Spleen (tissue), 7 donors: ENCODE data around the gene ISOC2.

Experiments
- POLR2A ChIP-seq, 3 donors: fragments of 450-650 bp; IDR thresholded peaks; one replicate each; pipeline ENCODE4 v1.5.1; 2017; ENCODE audit warnings: antibody characterized with exemption in 3 of 3, mild to moderate bottlenecking in 1 of 3
- TF ChIP-seq, protein P1 (sequence below), 11 experiments: fragments of 200-600 bp in 7 of 11; fragments of 450-650 bp in 4 of 11; sonication (generic) in 4 of 11; IDR thresholded peaks in 8 of 11; conservative IDR thresholded peaks in 3 of 11; 1 replicate in 7 of 11; 2 replicates in 4 of 11; pipeline versions ENCODE4 v1.4.0 to v1.8.0; 2016 to 2021; ENCODE audit warnings: antibody characterized with exemption in 11 of 11, inconsistent platforms in 4 of 11, mild to moderate bottlenecking in 1 of 11
- donor health status: DM: no; HTN: no; CAD: no; lungs with moderate emphysema.
- donor health status: DM: no; HTN: no; CAD: no.
- donor health status: DM: no; HTN: no; CAD: no.

GRCh38 chr19:55449469-55449868 is 12.0 kb downstream of the ISOC2 start:
- TF ChIP-seq, protein P1, sequence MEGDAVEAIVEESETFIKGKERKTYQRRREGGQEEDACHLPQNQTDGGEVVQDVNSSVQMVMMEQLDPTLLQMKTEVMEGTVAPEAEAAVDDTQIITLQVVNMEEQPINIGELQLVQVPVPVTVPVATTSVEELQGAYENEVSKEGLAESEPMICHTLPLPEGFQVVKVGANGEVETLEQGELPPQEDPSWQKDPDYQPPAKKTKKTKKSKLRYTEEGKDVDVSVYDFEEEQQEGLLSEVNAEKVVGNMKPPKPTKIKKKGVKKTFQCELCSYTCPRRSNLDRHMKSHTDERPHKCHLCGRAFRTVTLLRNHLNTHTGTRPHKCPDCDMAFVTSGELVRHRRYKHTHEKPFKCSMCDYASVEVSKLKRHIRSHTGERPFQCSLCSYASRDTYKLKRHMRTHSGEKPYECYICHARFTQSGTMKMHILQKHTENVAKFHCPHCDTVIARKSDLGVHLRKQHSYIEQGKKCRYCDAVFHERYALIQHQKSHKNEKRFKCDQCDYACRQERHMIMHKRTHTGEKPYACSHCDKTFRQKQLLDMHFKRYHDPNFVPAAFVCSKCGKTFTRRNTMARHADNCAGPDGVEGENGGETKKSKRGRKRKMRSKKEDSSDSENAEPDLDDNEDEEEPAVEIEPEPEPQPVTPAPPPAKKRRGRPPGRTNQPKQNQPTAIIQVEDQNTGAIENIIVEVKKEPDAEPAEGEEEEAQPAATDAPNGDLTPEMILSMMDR (IDR thresholded peaks at IDR 0.05 in 8 of 11, conservative IDR thresholded peaks at IDR 0.05 in 3 of 11) = no peak
- no peak for TF ChIP-seq POLR2A (IDR thresholded peaks at IDR 0.05)
